ENCODE data around the gene ATG101.

ATG101 gene

DNA sequence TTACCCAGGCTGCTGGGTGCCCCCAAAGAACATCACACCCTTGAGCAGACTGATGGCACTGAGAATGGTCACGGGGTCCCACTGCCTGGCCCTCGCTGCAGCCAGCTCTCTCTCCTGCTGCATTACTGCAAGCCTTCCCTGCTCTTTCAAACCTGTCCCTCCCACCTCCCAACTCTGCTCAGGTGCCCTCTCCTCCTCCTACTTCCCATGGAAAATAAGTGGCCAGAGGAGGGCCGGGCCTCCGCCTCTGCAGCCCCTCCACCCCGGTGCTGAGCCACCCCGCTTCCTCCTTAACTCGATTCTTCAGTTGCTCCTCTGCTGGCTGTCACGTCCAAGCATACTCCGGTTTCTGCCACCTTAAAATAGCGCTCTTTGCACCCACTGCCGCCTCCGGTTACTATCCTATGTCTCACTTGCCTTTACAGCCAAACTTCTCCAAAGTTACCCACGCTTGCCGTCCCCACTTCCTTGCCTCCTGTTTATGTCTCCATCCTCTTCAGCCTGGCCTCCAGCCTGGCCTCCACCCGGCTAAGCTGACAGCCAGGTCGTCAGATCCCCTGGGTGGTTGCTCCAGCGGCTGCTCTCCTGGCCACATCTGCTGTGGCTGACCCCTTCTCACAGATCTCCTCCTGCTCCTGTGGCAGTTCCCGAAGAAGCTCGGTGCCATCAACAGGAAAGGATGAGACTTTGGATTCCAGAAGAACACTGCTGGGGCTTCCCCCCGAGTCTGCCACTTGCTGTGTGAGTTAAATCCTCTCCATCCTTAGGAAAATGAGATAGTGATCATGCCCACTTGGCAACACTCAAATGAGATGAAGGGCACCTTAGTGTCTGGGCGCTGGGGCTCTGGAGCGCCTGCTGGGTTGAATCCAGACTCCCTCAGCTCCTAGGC lies 17.4 kb downstream of the ATG101 start:
- DNase-seq (ENCODE audit: insufficient read length, low spot score) (no peak), FAIRE-seq (no peak)
- TF ChIP-seq, protein P1, sequence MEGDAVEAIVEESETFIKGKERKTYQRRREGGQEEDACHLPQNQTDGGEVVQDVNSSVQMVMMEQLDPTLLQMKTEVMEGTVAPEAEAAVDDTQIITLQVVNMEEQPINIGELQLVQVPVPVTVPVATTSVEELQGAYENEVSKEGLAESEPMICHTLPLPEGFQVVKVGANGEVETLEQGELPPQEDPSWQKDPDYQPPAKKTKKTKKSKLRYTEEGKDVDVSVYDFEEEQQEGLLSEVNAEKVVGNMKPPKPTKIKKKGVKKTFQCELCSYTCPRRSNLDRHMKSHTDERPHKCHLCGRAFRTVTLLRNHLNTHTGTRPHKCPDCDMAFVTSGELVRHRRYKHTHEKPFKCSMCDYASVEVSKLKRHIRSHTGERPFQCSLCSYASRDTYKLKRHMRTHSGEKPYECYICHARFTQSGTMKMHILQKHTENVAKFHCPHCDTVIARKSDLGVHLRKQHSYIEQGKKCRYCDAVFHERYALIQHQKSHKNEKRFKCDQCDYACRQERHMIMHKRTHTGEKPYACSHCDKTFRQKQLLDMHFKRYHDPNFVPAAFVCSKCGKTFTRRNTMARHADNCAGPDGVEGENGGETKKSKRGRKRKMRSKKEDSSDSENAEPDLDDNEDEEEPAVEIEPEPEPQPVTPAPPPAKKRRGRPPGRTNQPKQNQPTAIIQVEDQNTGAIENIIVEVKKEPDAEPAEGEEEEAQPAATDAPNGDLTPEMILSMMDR (IDR thresholded peaks at IDR 0.05; ENCODE audit: insufficient read depth, missing control alignments) = no peak

DNA sequence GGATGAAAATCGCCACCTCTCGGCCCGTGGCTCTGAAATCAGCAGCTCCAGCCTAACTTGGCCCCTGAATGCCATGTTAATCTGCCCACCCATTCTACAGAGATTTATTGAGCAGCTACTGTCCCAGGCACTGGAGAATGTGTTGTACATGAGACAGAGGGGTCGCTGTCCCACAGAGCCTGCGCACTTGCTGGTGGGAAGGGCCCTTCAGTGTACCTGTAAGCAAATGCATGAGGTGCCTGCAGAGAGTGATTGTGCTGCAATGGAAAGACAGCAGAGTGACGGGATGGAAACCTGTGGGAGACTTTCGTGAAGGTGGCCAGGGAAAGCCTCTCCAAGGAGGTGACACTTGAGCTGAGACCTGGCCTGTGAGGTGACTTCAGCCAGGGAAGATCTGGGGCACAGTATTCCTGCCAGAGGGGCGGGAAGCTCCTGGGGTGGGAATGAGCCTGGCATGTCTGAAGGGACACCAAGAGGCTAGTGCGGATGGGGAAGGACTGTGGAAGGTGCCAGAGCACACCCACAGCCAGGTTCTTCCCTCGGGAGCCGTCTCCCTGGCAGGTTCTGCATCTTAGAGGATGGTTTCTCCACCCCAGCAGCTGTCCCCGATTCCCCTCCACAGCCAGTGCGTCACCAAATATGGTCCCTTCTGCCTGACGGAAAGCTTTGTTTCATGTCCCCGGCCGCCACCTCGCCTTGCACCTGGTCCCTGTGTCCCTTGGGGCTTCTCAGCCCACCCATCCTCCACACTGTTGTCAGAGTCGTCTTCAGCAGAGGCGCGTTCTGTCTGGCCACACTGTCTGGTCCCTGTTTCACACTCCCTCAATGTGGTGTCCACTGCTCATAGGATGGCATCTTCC lies 18.4 kb downstream of the ATG101 start:
- FAIRE-seq (no peak), DNase-seq (ENCODE audit: insufficient read length, low spot score) (no peak)

DNA sequence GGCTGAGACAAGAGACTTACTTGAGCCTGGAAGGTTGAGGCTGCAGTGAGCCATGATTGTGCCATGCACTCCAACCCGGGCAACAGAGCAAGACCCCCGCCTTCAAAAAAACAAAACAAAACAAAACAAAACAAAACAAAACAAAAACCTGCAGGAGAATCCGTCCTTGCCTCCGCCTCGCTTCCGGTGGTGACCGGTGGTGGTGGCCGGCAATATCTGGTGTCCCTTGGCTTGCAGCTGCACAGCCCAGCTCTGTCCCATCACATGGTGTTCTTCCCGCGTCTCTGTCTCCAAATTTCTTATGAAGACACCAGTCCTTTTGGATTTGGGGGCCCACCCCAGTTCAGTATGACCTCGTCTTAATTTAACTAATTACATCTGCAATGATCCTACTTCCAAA lies 19.7 kb downstream of the ATG101 start:
- FAIRE-seq (no peak), DNase-seq (ENCODE audit: insufficient read length, low spot score) (no peak)
- TF ChIP-seq, protein P1 (IDR thresholded peaks at IDR 0.05; ENCODE audit: insufficient read depth, missing control alignments) = no peak

More for the DNA sequence above, 18.4 kb downstream of the ATG101 start:
- TF ChIP-seq, protein P1 (IDR thresholded peaks at IDR 0.05; ENCODE audit: insufficient read depth, missing control alignments) = no peak

DNA sequence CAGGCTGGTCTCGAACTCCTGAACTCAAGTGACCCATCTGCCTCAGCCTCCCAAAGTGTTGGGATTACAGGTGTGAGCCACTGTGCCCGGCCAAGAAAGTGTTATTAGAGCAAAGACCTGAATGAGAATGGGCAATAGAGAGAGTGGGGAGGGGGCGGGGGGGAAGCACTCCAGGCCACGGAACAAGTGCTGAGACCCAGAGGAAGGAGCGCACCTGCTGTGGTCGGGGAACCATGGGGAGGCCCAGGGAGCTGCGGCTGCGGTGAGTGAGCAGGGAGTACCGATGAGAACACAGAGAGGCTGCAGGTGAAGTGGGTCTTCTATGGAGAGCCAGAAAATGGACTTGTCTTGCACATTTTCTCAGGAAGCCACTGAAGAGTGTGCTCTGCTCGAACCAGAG lies 20.5 kb downstream of the ATG101 start:
- DNase-seq (ENCODE audit: insufficient read length, low spot score) (no peak), FAIRE-seq (no peak)
- TF ChIP-seq, protein P1 (IDR thresholded peaks at IDR 0.05; ENCODE audit: insufficient read depth, missing control alignments) = no peak

DNA sequence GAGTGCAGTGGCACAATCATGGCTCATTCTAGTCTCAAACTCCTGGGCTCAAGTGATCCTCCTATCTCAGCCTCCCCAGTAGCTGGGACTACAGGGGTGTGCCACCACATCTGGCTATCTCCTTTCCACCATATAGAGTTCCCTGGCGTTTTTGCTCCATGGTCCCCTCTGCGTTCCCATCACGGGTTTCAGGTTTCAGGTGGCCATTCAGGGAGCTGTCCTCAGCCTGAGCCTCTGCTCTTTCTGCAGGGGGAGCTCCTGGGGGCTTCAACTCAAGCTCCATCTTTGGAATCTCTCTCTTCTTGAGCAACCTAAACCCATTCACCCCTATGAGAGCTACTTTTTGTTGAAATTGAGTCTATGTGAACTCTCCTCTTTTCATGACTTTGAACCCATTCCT lies 21.3 kb downstream of the ATG101 start:
- no peak for DNase-seq (ENCODE audit: insufficient read length, low spot score)
- TF ChIP-seq, protein P1 (IDR thresholded peaks at IDR 0.05; ENCODE audit: insufficient read depth, missing control alignments) = no peak
- no peak for FAIRE-seq

DNA sequence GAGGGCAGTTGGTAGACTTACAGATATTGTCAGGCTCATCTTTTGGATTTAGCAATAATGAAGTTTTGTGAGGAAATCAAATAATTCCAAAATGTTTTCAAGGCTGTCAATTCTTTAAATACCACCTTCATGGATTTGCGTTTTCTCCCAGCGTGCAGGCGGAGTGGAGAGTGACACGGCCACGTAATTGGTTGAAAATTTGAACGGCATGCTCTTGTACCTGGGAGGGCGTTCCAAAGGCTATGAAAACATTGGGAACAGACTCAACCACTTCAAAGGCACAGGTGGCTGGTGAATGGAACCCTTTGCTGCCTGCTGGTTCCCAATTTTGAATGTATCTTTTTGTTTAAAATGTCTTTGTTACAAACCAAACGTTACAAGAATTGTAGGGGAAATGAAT lies 22.1 kb downstream of the ATG101 start:
- TF ChIP-seq, protein P1 (IDR thresholded peaks at IDR 0.05; ENCODE audit: insufficient read depth, missing control alignments) = no peak
- FAIRE-seq (no peak), DNase-seq (ENCODE audit: insufficient read length, low spot score) (no peak)

Measured in D721Med (cell line).